Adrenal gland (tissue), 12 donors: ENCODE results near the gene MANEAL. TPM values are rescaled to one million over a fixed set of nuclear protein-coding genes. Genes with fewer than 3 reads are reported as not detected.

ENCODE experiments used
- DNase-seq, 7 donors: peaks; one replicate each; pipeline ENCODE4 v3.0.0-alpha.2; 2019 to 2020
- H3K27ac ChIP-seq, 5 donors: fragments of 200-600 bp; sonication (generic) in 4 of 5; 1 replicate in 3 of 5; 2 replicates in 2 of 5; pipeline versions ENCODE4 v1.5.1 to v1.8.0; 2016 to 2020; ENCODE audit warnings: mild to moderate bottlenecking in 1 of 5
- H3K27me3 ChIP-seq: fragments of 200-600 bp; 2 replicates; pipeline ENCODE4 v1.8.0; 2021
- H3K36me3 ChIP-seq, 2 donors: fragments of 200-600 bp; replicated peaks in 1 of 2; 1 replicate in 1 of 2; 2 replicates in 1 of 2; pipeline versions ENCODE4 v1.5.1 to v1.8.0; 2018 to 2022
- H3K4me1 ChIP-seq, 2 donors: fragments of 200-600 bp; replicated peaks in 1 of 2; 1 replicate in 1 of 2; 2 replicates in 1 of 2; pipeline versions ENCODE4 v1.5.1 to v1.8.0; 2018 to 2021
- H3K4me3 ChIP-seq, 4 donors: fragments of 200-600 bp; sonication (generic) in 3 of 4; one replicate each; pipeline ENCODE4 v1.5.1; 2016 to 2018
- H3K9me3 ChIP-seq, 3 donors: fragments of 200-600 bp; sonication (generic) in 1 of 3; replicated peaks in 1 of 3; 1 replicate in 2 of 3; 2 replicates in 1 of 3; pipeline versions ENCODE4 v1.5.1 to v1.8.0; 2016 to 2021
- CTCF ChIP-seq, 6 experiments: fragments of 450-650 bp in 4 of 6; fragments of 200-600 bp in 2 of 6; sonication (generic) in 1 of 6; IDR thresholded peaks; 1 replicate in 5 of 6; 2 replicates in 1 of 6; pipeline versions ENCODE4 v1.5.1 to v1.8.0; 2016 to 2021; ENCODE audit warnings: antibody characterized with exemption in 6 of 6, mild to moderate bottlenecking in 2 of 6, moderate library complexity in 1 of 6
- POLR2A ChIP-seq, 2 donors: fragments of 450-650 bp; IDR thresholded peaks; one replicate each; pipeline ENCODE4 v1.6.1; 2017; ENCODE audit warnings: antibody characterized with exemption in 2 of 2, mild to moderate bottlenecking in 2 of 2, moderate library complexity in 1 of 2
- WGBS, 4 donors: extraction: QIAGEN DNeasy Blood & Tissue Kit in 2 of 4; methylation state at CpG; one replicate each; pipeline versions ENCODE4 v1.1.5 to v1.1.7; 2013 to 2017; 5-methylcytosine and 5-hydroxymethylcytosine counted together
- intact Hi-C, 2 donors: fragments of 100-400 bp; cut with DNase I; formaldehyde crosslinking; loops; one replicate each; pipeline versions ENCODE4 v1.14.1 to v1.15.0; 2022 to 2023
- polyA plus RNA-seq, 3 donors: library from polyadenylated mRNA; stranded (reverse); fragments of 200-250 nt in 2 of 3; fragments of 350-450 nt in 1 of 3; fragmentation: Illumina TruSeq in 1 of 3; extraction: RNeasy Lipid Tissue Mini Kit (QIAGEN cat#74804) in 1 of 3; gene quantifications; one replicate each; pipeline ENCODE4 v1.2.3, GENCODE V29; 2013 to 2014
- total RNA-seq, 9 donors: library from RNA; depleted of rRNA in 4 of 9; stranded (reverse); fragments of >200 nt in 4 of 9; fragments of 120-200 nt in 1 of 9; fragmentation: NEBNext Ultra II Directional in 1 of 9; extraction: Animal tissue kit (Norgen Biotek cat#: 25700) in 1 of 9; gene quantifications; one replicate each; pipeline versions ENCODE4 v1.1.0 to v1.2.4, GENCODE V29; 2013 to 2023
- donor health status: healthy with polysubstance abuse.
- donor health status: Bipolar disorder and iron deficiency.
- donor health status: DM: yes; HTN: yes; CAD: no.
- donor health status: DM: no; HTN: no; CAD: no.
- donor health status: DM: no; HTN: no; CAD: no.
- donor health status: DM: yes; HTN: yes; CAD: no.

The MANEAL gene
- total and polyA plus RNA-seq, 12 donors: 4.0 to 13.1 (median 8.3) TPM

- no peak for TF ChIP-seq POLR2A (IDR thresholded peaks at IDR 0.05)
- no peak for TF ChIP-seq CTCF (IDR thresholded peaks at IDR 0.05)
- H3K4me3 ChIP-seq: peak overlapping the region in 1 of 4 donors; percentile 79
- H3K27me3 ChIP-seq: no peaks in the 10 kb centered on the region
- no peaks in the 10 kb centered on the region for H3K9me3 ChIP-seq
- H3K27ac ChIP-seq: no peak overlapping the region
- DNase-seq: no peak
- no peaks in the 10 kb centered on the region for H3K36me3 ChIP-seq
- 14 to 43% (median 28%) methylated on average over 9 to 59 of the region's 59 CpGs for WGBS, 4 donors
- intact Hi-C loops: no loop called here
- peaks cover 6 to 11% of the 10 kb centered on the region in 2 donors for H3K4me1 ChIP-seq
Measured at GRCh38 chr1:37794372-37795339, 1.0 kb downstream of the MANEAL start.

DNA sequence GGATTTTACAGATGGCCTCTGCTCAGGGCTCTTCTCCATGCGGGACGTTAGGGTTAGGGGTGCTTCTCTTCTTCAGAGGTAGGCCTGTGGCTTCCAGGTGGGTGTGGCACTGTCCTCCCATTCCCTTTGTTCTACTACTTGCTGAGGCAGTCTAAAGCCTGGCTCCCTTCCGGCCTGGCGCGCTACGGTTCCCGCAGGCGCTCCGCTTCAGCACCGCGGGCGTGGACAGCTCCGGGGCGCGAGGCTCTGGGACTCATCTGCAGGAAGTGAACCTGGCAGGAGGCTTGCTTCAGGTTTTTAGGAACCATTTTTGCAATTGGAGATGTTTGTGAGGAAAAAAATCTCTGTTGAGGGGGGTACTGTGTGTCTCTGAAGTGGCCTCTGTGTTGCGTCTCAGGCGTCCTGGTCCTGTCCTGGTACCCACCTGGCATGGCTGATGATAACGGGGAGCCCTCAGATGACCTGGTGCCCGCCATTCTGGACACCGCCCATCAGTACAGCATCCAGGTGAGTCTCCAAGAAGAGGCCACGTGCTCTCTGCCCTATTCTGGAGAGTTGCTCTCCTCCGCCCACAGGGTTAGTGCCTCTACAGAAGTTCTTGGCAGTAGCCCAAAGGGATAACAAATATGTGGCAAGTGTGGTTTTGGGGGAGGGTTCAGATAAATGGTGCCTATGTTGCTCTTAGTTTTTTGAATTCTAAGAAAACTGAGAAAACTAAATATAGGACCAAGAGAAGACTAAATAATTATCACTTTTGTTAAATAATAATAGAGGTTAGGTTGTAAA, 1.9 kb downstream of the MANEAL start:
- TF ChIP-seq CTCF (IDR thresholded peaks at IDR 0.05) (no peak), POLR2A (IDR thresholded peaks at IDR 0.05) (no peak)
- Histone ChIP-seq H3K27me3 (no peaks in the 10 kb centered on the region), H3K27ac (no peak overlapping the region), H3K4me3 (no peak overlapping the region), H3K36me3 (no peaks in the 10 kb centered on the region), H3K9me3 (no peaks in the 10 kb centered on the region), H3K4me1 (peaks cover 6 to 11% of the 10 kb centered on the region in 2 donors)
- intact Hi-C loops: no loop called here
- peak; percentile 43 to 71 (median 57) for DNase-seq
- WGBS, 4 donors: 26 to 70% (median 35%) methylated on average over 9 to 22 of the region's 22 CpGs

DNA sequence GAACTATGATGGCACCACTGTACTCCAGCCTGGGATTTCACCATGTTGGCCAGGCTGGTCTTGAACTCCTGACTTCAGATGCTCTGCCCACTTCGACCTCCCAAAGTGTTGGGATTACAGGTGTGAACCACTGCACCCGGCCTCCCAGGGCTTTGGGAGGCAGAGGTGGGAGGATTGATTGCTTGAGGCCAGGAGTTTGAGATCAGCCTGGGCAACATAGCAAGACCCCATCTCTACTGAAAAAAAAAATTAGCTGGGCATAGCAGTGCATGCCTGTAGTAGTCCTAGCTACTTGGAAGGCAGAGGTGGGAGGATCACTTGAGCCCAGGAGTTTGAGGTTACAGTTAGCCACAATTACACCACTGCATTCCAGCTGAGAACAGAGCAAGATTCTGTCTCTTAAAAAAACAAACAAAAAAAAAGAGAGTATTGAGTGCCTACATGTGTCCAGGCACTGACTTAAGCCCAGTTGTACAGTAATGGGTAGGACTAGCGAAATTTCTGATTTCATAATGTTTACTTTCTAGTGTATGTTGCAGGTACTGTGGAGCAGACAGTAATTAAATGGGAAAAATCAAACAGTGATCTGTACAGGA, 4.2 kb downstream of the MANEAL start:
- Histone ChIP-seq H3K27me3 (no peaks in the 10 kb centered on the region), H3K4me1 (peaks cover 6 to 11% of the 10 kb centered on the region in 2 donors), H3K27ac (no peak overlapping the region), H3K9me3 (no peaks in the 10 kb centered on the region), H3K36me3 (peaks cover 0 to 14% of the 10 kb centered on the region in 2 donors), H3K4me3 (no peak overlapping the region)
- no peak for DNase-seq
- 92 to 100% (median 93%) methylated on average over 3 of the region's 3 CpGs for WGBS, 4 donors
- TF ChIP-seq CTCF (IDR thresholded peaks at IDR 0.05) (no peak), POLR2A (IDR thresholded peaks at IDR 0.05) (no peak)
- intact Hi-C loops: no loop called here

DNA sequence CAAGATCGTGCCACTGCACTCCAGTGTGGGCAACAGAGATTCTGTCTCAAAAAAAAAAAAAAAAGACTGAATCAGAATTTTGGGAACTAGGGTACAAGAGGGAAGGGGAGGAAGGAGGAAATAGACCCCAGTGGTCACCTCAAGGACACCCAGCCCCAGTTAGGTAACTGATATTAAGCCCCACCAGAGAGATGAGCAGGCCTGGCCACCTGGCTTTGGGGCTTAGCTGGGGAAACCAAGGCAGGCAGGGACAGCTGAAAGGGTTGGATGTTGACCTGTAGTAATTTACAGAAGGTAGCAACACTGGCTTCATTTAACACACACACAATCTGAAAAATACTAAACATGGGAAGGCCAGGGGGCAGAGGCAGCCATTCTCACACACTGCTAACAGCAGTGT, 8.8 kb downstream of the MANEAL start:
- H3K4me1 ChIP-seq: peaks cover 8 to 17% of the 10 kb centered on the region in 2 donors
- no peaks in the 10 kb centered on the region for H3K27me3 ChIP-seq
- WGBS, 4 donors: 84 to 100% (median 86%) methylated on average over 1 of the region's 1 CpG
- H3K36me3 ChIP-seq: peaks cover 0 to 51% of the 10 kb centered on the region in 2 donors
- H3K27ac ChIP-seq: no peak overlapping the region
- intact Hi-C loops: loop anchor here in 1 of 2 donors (10.0 kb wide), 1 partner anchor 62 kb away; no protein-coding TSS in a partner anchor
- H3K9me3 ChIP-seq: no peaks in the 10 kb centered on the region
- no peak overlapping the region for H3K4me3 ChIP-seq
- no peak for DNase-seq
- TF ChIP-seq CTCF (IDR thresholded peaks at IDR 0.05) (no peak), POLR2A (IDR thresholded peaks at IDR 0.05) (no peak)
